GM12878 (cell line): ENCODE results near the gene S100A3. TPM values are rescaled to one million over a fixed set of nuclear protein-coding genes. Genes with fewer than 3 reads are reported as not detected.

Experiments used
- BACH1 ChIP-seq: fragments of 450-650 bp; IDR thresholded peaks from 2 replicates; pipeline ENCODE4 v1.6.1; 2017; ENCODE audit warnings: mild to moderate bottlenecking, borderline replicate concordance
- CREM ChIP-seq: IDR thresholded peaks from 2 replicates; pipeline ENCODE4 v1.6.1; 2014; ENCODE audit warnings: antibody characterized with exemption, low read depth
- NR2F1 ChIP-seq: fragments of 450-650 bp; conservative IDR thresholded peaks from 2 replicates; pipeline ENCODE4 v1.6.1; 2017; ENCODE audit warnings: mild to moderate bottlenecking
- SMARCA5 ChIP-seq: fragments of 450-650 bp; IDR thresholded peaks from 2 replicates; pipeline ENCODE4 v1.6.1; 2017; ENCODE audit warnings: mild to moderate bottlenecking
- WRNIP1 ChIP-seq: IDR thresholded peaks from 2 replicates; pipeline ENCODE4 v1.6.1; 2011; ENCODE audit warnings: low read depth, low read length, improper control_type of control experiment, borderline replicate concordance
- polyA plus RNA-seq, 11 experiments: library from polyadenylated mRNA; depleted of rRNA in 4 of 11; unstranded in 6 of 11; stranded (reverse) in 5 of 11; fragments of >200 nt; fragmentation: Nextera tagmentation in 4 of 11; fragmentation: Illumina TruSeq in 1 of 11; extraction: Ambion mirVana in 4 of 11; extraction: Trizol in 1 of 11; gene quantifications; 1 replicate in 1 of 11; 2 replicates in 10 of 11; pipeline versions ENCODE4 v1.2.1 to v1.2.3, GENCODE V29; 2011 to 2016; ENCODE audit warnings: inconsistent platforms in 2 of 11, missing spikeins in 2 of 11, low read depth in 1 of 11
- total RNA-seq, 4 experiments: library from RNA; depleted of rRNA in 3 of 4; stranded (reverse); fragments of >200 nt in 3 of 4; fragmentation: Illumina TruSeq in 1 of 4; extraction: Trizol in 1 of 4; gene quantifications; 2 replicates each; pipeline versions ENCODE4 v1.2.1 to v1.2.3, GENCODE V29; 2013 to 2021
- TF ChIP-seq, protein P1 (sequence below): fragments of 450-650 bp; IDR thresholded peaks from 2 replicates; pipeline ENCODE4 v1.6.1; 2014; ENCODE audit warnings: mild to moderate bottlenecking
- TF ChIP-seq, protein P2 (sequence below): IDR thresholded peaks from 2 replicates; pipeline ENCODE4 v1.6.1; 2012; ENCODE audit warnings: low read depth, low read length, improper control_type of control experiment
- TF ChIP-seq, protein P3 (sequence below): fragments of 450-650 bp; formaldehyde crosslinking; IDR thresholded peaks from 2 replicates; pipeline ENCODE4 v1.4.0; 2020; ENCODE audit warnings: mild to moderate bottlenecking, moderate library complexity

Gene S100A3
- total and polyA plus RNA-seq, 10 of the 15 experiments (the other 5 are each of a cell fraction or from before 2014, with no cell fraction given), result 0.32 to 0.45 TPM; not detected in 8

DNA sequence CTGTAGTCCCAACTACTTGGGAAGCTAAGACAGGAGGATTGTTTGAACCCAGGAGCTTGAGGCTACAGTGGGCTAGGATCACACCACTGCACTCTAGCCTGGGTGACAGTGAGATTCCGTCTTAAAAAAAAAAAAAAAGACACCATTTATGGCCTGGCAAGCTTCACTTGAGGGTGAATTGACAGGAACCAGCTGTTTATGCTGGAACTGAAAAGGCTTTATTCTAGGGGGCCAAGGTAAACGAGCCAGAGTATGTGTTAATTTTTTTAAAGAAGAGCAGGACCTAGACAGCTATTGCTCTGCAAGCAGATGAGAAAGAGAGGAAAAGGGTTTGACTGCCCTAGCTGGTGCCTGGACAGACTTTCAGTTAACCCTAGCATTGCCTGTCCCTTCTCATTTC, 50.3 kb downstream of the S100A3 start (continued):
- TF ChIP-seq CREM (no peak), NR2F1 (no peak), BACH1 (no peak), WRNIP1 (no peak), SMARCA5 (no peak)
- TF ChIP-seq, protein P1, sequence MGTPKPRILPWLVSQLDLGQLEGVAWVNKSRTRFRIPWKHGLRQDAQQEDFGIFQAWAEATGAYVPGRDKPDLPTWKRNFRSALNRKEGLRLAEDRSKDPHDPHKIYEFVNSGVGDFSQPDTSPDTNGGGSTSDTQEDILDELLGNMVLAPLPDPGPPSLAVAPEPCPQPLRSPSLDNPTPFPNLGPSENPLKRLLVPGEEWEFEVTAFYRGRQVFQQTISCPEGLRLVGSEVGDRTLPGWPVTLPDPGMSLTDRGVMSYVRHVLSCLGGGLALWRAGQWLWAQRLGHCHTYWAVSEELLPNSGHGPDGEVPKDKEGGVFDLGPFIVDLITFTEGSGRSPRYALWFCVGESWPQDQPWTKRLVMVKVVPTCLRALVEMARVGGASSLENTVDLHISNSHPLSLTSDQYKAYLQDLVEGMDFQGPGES, result no peak
- TF ChIP-seq, protein P2, sequence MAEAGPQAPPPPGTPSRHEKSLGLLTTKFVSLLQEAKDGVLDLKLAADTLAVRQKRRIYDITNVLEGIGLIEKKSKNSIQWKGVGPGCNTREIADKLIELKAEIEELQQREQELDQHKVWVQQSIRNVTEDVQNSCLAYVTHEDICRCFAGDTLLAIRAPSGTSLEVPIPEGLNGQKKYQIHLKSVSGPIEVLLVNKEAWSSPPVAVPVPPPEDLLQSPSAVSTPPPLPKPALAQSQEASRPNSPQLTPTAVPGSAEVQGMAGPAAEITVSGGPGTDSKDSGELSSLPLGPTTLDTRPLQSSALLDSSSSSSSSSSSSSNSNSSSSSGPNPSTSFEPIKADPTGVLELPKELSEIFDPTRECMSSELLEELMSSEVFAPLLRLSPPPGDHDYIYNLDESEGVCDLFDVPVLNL, result no peak
- TF ChIP-seq, protein P3, sequence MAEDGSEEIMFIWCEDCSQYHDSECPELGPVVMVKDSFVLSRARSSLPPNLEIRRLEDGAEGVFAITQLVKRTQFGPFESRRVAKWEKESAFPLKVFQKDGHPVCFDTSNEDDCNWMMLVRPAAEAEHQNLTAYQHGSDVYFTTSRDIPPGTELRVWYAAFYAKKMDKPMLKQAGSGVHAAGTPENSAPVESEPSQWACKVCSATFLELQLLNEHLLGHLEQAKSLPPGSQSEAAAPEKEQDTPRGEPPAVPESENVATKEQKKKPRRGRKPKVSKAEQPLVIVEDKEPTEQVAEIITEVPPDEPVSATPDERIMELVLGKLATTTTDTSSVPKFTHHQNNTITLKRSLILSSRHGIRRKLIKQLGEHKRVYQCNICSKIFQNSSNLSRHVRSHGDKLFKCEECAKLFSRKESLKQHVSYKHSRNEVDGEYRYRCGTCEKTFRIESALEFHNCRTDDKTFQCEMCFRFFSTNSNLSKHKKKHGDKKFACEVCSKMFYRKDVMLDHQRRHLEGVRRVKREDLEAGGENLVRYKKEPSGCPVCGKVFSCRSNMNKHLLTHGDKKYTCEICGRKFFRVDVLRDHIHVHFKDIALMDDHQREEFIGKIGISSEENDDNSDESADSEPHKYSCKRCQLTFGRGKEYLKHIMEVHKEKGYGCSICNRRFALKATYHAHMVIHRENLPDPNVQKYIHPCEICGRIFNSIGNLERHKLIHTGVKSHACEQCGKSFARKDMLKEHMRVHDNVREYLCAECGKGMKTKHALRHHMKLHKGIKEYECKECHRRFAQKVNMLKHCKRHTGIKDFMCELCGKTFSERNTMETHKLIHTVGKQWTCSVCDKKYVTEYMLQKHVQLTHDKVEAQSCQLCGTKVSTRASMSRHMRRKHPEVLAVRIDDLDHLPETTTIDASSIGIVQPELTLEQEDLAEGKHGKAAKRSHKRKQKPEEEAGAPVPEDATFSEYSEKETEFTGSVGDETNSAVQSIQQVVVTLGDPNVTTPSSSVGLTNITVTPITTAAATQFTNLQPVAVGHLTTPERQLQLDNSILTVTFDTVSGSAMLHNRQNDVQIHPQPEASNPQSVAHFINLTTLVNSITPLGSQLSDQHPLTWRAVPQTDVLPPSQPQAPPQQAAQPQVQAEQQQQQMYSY (CRISPR knock-in tag), result no peak
- TF ChIP-seq, all 136 proteins: peak for 0

Other genes starting within 250 kb of the S100A3 start
Only the 7 nearest of the 21 such genes appear.
- gene S100A6, start 13.3 kb downstream of the S100A3 start, total RNA-seq (2014; rRNA removed), result 44.6 and 48.4 TPM in 2 replicates
- gene S100A6, start 13.3 kb downstream of the S100A3 start, total RNA-seq (2014; rRNA removed; fragmentation: Illumina TruSeq; extraction: Trizol), result 45.7 and 46.9 TPM in 2 replicates
- 54.6 and 55.4 TPM in 2 replicates for gene S100A6, start 13.3 kb downstream of the S100A3 start, total RNA-seq (2021)
- 5.3 and 7.2 TPM in 2 replicates for gene S100A6, start 13.3 kb downstream of the S100A3 start, polyA plus RNA-seq (2011; rRNA removed)
- 10.5 and 15.0 TPM in 2 replicates for gene S100A6, start 13.3 kb downstream of the S100A3 start, polyA plus RNA-seq (2014; fragmentation: Illumina TruSeq; extraction: Trizol)
- gene S100A6, start 13.3 kb downstream of the S100A3 start, polyA plus RNA-seq (2014; fragmentation: Nextera tagmentation; extraction: Ambion mirVana), result 100 to 1,000 TPM; 109 to 121 TPM
- gene S100A6, start 13.3 kb downstream of the S100A3 start, polyA plus RNA-seq (2014; rRNA removed), result 59.1 and 60.2 TPM in 2 replicates
- gene S100A6, start 13.3 kb downstream of the S100A3 start, polyA plus RNA-seq (2016; fragmentation: Nextera tagmentation; extraction: Ambion mirVana), result 10 to 100 TPM; 28.8 to 32.3 TPM
- not detected in 2 replicates for gene S100A5, start 8.3 kb downstream of the S100A3 start, total RNA-seq (2014; rRNA removed)
- gene S100A5, start 8.3 kb downstream of the S100A3 start, total RNA-seq (2014; rRNA removed; fragmentation: Illumina TruSeq; extraction: Trizol), result 0.63 TPM in 1 of 2 replicates, not detected in the other
- 0.45 and 0.49 TPM in 2 replicates for gene S100A5, start 8.3 kb downstream of the S100A3 start, total RNA-seq (2021)
- not detected in 2 replicates for gene S100A5, start 8.3 kb downstream of the S100A3 start, polyA plus RNA-seq (2011; rRNA removed)
- not detected in 2 replicates for gene S100A5, start 8.3 kb downstream of the S100A3 start, polyA plus RNA-seq (2014; fragmentation: Illumina TruSeq; extraction: Trizol)
- gene S100A5, start 8.3 kb downstream of the S100A3 start, polyA plus RNA-seq (2014; fragmentation: Nextera tagmentation; extraction: Ambion mirVana), result under 1 TPM; 0.47 to 0.75 TPM
- 0.28 TPM in 1 of 2 replicates, not detected in the other for gene S100A5, start 8.3 kb downstream of the S100A3 start, polyA plus RNA-seq (2014; rRNA removed)
- gene S100A5, start 8.3 kb downstream of the S100A3 start, polyA plus RNA-seq (2016; fragmentation: Nextera tagmentation; extraction: Ambion mirVana), result not detected
- gene S100A4, start 3.5 kb downstream of the S100A3 start, total RNA-seq (2014; rRNA removed), result 19.9 and 25.9 TPM in 2 replicates
- 26.2 and 30.4 TPM in 2 replicates for gene S100A4, start 3.5 kb downstream of the S100A3 start, total RNA-seq (2014; rRNA removed; fragmentation: Illumina TruSeq; extraction: Trizol)
- 29.5 and 34.0 TPM in 2 replicates for gene S100A4, start 3.5 kb downstream of the S100A3 start, total RNA-seq (2021)
- gene S100A4, start 3.5 kb downstream of the S100A3 start, polyA plus RNA-seq (2011; rRNA removed), result 10.3 and 14.2 TPM in 2 replicates
- gene S100A4, start 3.5 kb downstream of the S100A3 start, polyA plus RNA-seq (2014; fragmentation: Illumina TruSeq; extraction: Trizol), result 26.2 and 28.4 TPM in 2 replicates
- gene S100A4, start 3.5 kb downstream of the S100A3 start, polyA plus RNA-seq (2014; fragmentation: Nextera tagmentation; extraction: Ambion mirVana), result 100 to 1,000 TPM in 1 of 2 experiments, 10 to 100 TPM in 1; 73.9 to 104 TPM
- 43.8 and 45.8 TPM in 2 replicates for gene S100A4, start 3.5 kb downstream of the S100A3 start, polyA plus RNA-seq (2014; rRNA removed)
- 1 to 10 TPM; 4.3 to 9.9 TPM for gene S100A4, start 3.5 kb downstream of the S100A3 start, polyA plus RNA-seq (2016; fragmentation: Nextera tagmentation; extraction: Ambion mirVana)
- gene S100A2, start 16.6 kb upstream of the S100A3 start, total RNA-seq (2014; rRNA removed), result 0.11 and 0.76 TPM in 2 replicates
- 0.69 and 0.76 TPM in 2 replicates for gene S100A2, start 16.6 kb upstream of the S100A3 start, total RNA-seq (2014; rRNA removed; fragmentation: Illumina TruSeq; extraction: Trizol)
- 0.69 and 0.77 TPM in 2 replicates for gene S100A2, start 16.6 kb upstream of the S100A3 start, total RNA-seq (2021)
- gene S100A2, start 16.6 kb upstream of the S100A3 start, polyA plus RNA-seq (2011; rRNA removed), result 0.37 and 1.5 TPM in 2 replicates
- 0.92 TPM in 1 of 2 replicates, not detected in the other for gene S100A2, start 16.6 kb upstream of the S100A3 start, polyA plus RNA-seq (2014; fragmentation: Illumina TruSeq; extraction: Trizol)
- 1 to 10 TPM in 1 of 2 experiments, under 1 TPM in 1; 0.23 to 1.2 TPM for gene S100A2, start 16.6 kb upstream of the S100A3 start, polyA plus RNA-seq (2014; fragmentation: Nextera tagmentation; extraction: Ambion mirVana)
- 0.37 and 1.4 TPM in 2 replicates for gene S100A2, start 16.6 kb upstream of the S100A3 start, polyA plus RNA-seq (2014; rRNA removed)
- gene S100A2, start 16.6 kb upstream of the S100A3 start, polyA plus RNA-seq (2016; fragmentation: Nextera tagmentation; extraction: Ambion mirVana), result under 1 TPM in 1 of 2 experiments, not detected in 1; 0.42 TPM
- not detected in 2 replicates for gene S100A16, start 63.9 kb upstream of the S100A3 start, total RNA-seq (2014; rRNA removed)
- gene S100A16, start 63.9 kb upstream of the S100A3 start, total RNA-seq (2014; rRNA removed; fragmentation: Illumina TruSeq; extraction: Trizol), result not detected in 2 replicates
- 0.51 TPM in 1 of 2 replicates, not detected in the other for gene S100A16, start 63.9 kb upstream of the S100A3 start, total RNA-seq (2021)
- 0.12 and 0.15 TPM in 2 replicates for gene S100A16, start 63.9 kb upstream of the S100A3 start, polyA plus RNA-seq (2011; rRNA removed)
- gene S100A16, start 63.9 kb upstream of the S100A3 start, polyA plus RNA-seq (2014; fragmentation: Illumina TruSeq; extraction: Trizol), result not detected in 2 replicates
- not detected for gene S100A16, start 63.9 kb upstream of the S100A3 start, polyA plus RNA-seq (2014; fragmentation: Nextera tagmentation; extraction: Ambion mirVana)
- gene S100A16, start 63.9 kb upstream of the S100A3 start, polyA plus RNA-seq (2014; rRNA removed), result not detected in 2 replicates
- gene S100A16, start 63.9 kb upstream of the S100A3 start, polyA plus RNA-seq (2016; fragmentation: Nextera tagmentation; extraction: Ambion mirVana), result under 1 TPM; 0.14 to 0.35 TPM
- gene S100A14, start 67.1 kb upstream of the S100A3 start, total RNA-seq (2014; rRNA removed), result 0.28 and 0.33 TPM in 2 replicates
- gene S100A14, start 67.1 kb upstream of the S100A3 start, total RNA-seq (2014; rRNA removed; fragmentation: Illumina TruSeq; extraction: Trizol), result 0.28 TPM in 1 of 2 replicates, not detected in the other
- 0.53 and 0.54 TPM in 2 replicates for gene S100A14, start 67.1 kb upstream of the S100A3 start, total RNA-seq (2021)
- 0.58 and 0.89 TPM in 2 replicates for gene S100A14, start 67.1 kb upstream of the S100A3 start, polyA plus RNA-seq (2011; rRNA removed)
- gene S100A14, start 67.1 kb upstream of the S100A3 start, polyA plus RNA-seq (2014; fragmentation: Illumina TruSeq; extraction: Trizol), result 0.35 and 0.46 TPM in 2 replicates
- gene S100A14, start 67.1 kb upstream of the S100A3 start, polyA plus RNA-seq (2014; fragmentation: Nextera tagmentation; extraction: Ambion mirVana), result under 1 TPM in 1 of 2 experiments, not detected in 1; 0.20 TPM
- 0.28 and 0.77 TPM in 2 replicates for gene S100A14, start 67.1 kb upstream of the S100A3 start, polyA plus RNA-seq (2014; rRNA removed)
- gene S100A14, start 67.1 kb upstream of the S100A3 start, polyA plus RNA-seq (2016; fragmentation: Nextera tagmentation; extraction: Ambion mirVana), result not detected
- gene S100A13, start 78.2 kb upstream of the S100A3 start, total RNA-seq (2014; rRNA removed), result 6.2 and 8.1 TPM in 2 replicates
- gene S100A13, start 78.2 kb upstream of the S100A3 start, total RNA-seq (2014; rRNA removed; fragmentation: Illumina TruSeq; extraction: Trizol), result 7.9 and 9.1 TPM in 2 replicates
- 10.3 and 12.8 TPM in 2 replicates for gene S100A13, start 78.2 kb upstream of the S100A3 start, total RNA-seq (2021)
- gene S100A13, start 78.2 kb upstream of the S100A3 start, polyA plus RNA-seq (2011; rRNA removed), result 5.6 and 6.6 TPM in 2 replicates
- 10.1 and 10.3 TPM in 2 replicates for gene S100A13, start 78.2 kb upstream of the S100A3 start, polyA plus RNA-seq (2014; fragmentation: Illumina TruSeq; extraction: Trizol)
- gene S100A13, start 78.2 kb upstream of the S100A3 start, polyA plus RNA-seq (2014; fragmentation: Nextera tagmentation; extraction: Ambion mirVana), result 10 to 100 TPM; 29.7 to 30.9 TPM
- 13.0 and 17.1 TPM in 2 replicates for gene S100A13, start 78.2 kb upstream of the S100A3 start, polyA plus RNA-seq (2014; rRNA removed)
- 1 to 10 TPM; 5.7 to 7.3 TPM for gene S100A13, start 78.2 kb upstream of the S100A3 start, polyA plus RNA-seq (2016; fragmentation: Nextera tagmentation; extraction: Ambion mirVana)